Erythroblast (primary cell): Measurements from ENCODE around the gene KCNAB3.

Source experiments
- GATA1 ChIP-seq: IDR thresholded peaks from 2 replicates; pipeline ENCODE4 v1.6.1; 2011; ENCODE audit warnings: low read depth, mild to moderate bottlenecking, control low read depth, low read length, moderate library complexity
- POLR2A ChIP-seq: IDR thresholded peaks from 2 replicates; pipeline ENCODE4 v1.6.1; 2011; ENCODE audit warnings: mild to moderate bottlenecking, low read length

GRCh38 chr17:7940034-7940433 is 10.4 kb upstream of the KCNAB3 start:
- no peak for TF ChIP-seq POLR2A
- TF ChIP-seq GATA1 = no peak
